Measurements from ENCODE around the gene ZNF317.

GRCh38 chr19:9159891-9160290, 19.7 kb downstream of the ZNF317 start:
- TF ChIP-seq CTCF (IDR thresholded peaks at IDR 0.05) (no peak), POLR2A (IDR thresholded peaks at IDR 0.05) (no peak)

Data from thyroid gland (tissue), 4 donors.